Adipocyte (in vitro differentiated cells): Measurements from ENCODE around the gene CEP131.

Source experiments
- DNase-seq: peaks from one replicate; pipeline ENCODE4 v3.0.0-alpha.2; 2015; ENCODE audit warnings: low read depth
- H3K27me3 ChIP-seq: replicated peaks from 2 replicates; pipeline ENCODE4 v1.7.0; 2013; ENCODE audit warnings: mild to moderate bottlenecking, low read length, moderate library complexity; ENCODE audit not compliant: control insufficient read depth, insufficient read depth
- H3K36me3 ChIP-seq: 2 replicates; pipeline ENCODE4 v1.7.0; 2013; ENCODE audit warnings: low read length, mild to moderate bottlenecking, moderate library complexity; ENCODE audit not compliant: control insufficient read depth, insufficient read depth, severe bottlenecking
- H3K4me1 ChIP-seq: 2 replicates; pipeline ENCODE4 v1.7.0; 2013; ENCODE audit warnings: mild to moderate bottlenecking, low read length, moderate library complexity; ENCODE audit not compliant: control insufficient read depth, insufficient read depth
- H3K4me3 ChIP-seq: 2 replicates; pipeline ENCODE4 v1.7.0; 2013; ENCODE audit warnings: mild to moderate bottlenecking, low read length, moderate library complexity
- H3K9ac ChIP-seq: 2 replicates; pipeline ENCODE4 v1.7.0; 2013; ENCODE audit warnings: mild to moderate bottlenecking, low read length, moderate library complexity
- H3K9me3 ChIP-seq: 2 replicates; pipeline ENCODE4 v1.7.0; 2013; ENCODE audit warnings: mild to moderate bottlenecking, low read length, moderate library complexity; ENCODE audit not compliant: control insufficient read depth

The CEP131 gene

GRCh38 chr17:81218459-81218858, 4.3 kb downstream of the CEP131 start:
- DNase-seq: no peak
- H3K9ac ChIP-seq: no peak overlapping the region
- H3K9me3 ChIP-seq: no peaks in the 10 kb centered on the region
- no peaks in the 10 kb centered on the region for H3K27me3 ChIP-seq
- no peaks in the 10 kb centered on the region for H3K36me3 ChIP-seq
- peaks cover 9% of the 10 kb centered on the region for H3K4me1 ChIP-seq
- no peak overlapping the region for H3K4me3 ChIP-seq

- H3K9me3 ChIP-seq: no peaks in the 10 kb centered on the region
- H3K4me3 ChIP-seq: no peak overlapping the region
- no peak for DNase-seq
- H3K27me3 ChIP-seq: no peaks in the 10 kb centered on the region
- H3K36me3 ChIP-seq: no peaks in the 10 kb centered on the region
- no peak overlapping the region for H3K9ac ChIP-seq
- peaks cover 6% of the 10 kb centered on the region for H3K4me1 ChIP-seq
Observed at GRCh38 chr17:81217491-81217890, 5.3 kb downstream of the CEP131 start.

GRCh38 chr17:81213978-81214377, 8.8 kb downstream of the CEP131 start:
- Histone ChIP-seq H3K4me1 (peaks cover 2% of the 10 kb centered on the region), H3K4me3 (no peak overlapping the region), H3K27me3 (no peaks in the 10 kb centered on the region), H3K9me3 (no peaks in the 10 kb centered on the region), H3K9ac (no peak overlapping the region), H3K36me3 (no peaks in the 10 kb centered on the region)
- no peak for DNase-seq

GRCh38 chr17:81212365-81212764, 10.4 kb downstream of the CEP131 start:
- Histone ChIP-seq H3K27me3 (no peaks in the 10 kb centered on the region), H3K4me3 (no peak overlapping the region), H3K9me3 (no peaks in the 10 kb centered on the region), H3K9ac (no peak overlapping the region), H3K4me1 (peaks cover 2% of the 10 kb centered on the region), H3K36me3 (no peaks in the 10 kb centered on the region)
- DNase-seq: no peak

- Histone ChIP-seq H3K4me1 (peaks cover 2% of the 10 kb centered on the region), H3K9ac (no peak overlapping the region), H3K9me3 (no peaks in the 10 kb centered on the region), H3K4me3 (no peak overlapping the region), H3K36me3 (no peaks in the 10 kb centered on the region), H3K27me3 (no peaks in the 10 kb centered on the region)
- no peak for DNase-seq
Observed at GRCh38 chr17:81210868-81211267, 11.9 kb downstream of the CEP131 start.

- no peak for DNase-seq
- H3K9ac ChIP-seq: no peak overlapping the region
- H3K4me1 ChIP-seq: peaks cover 2% of the 10 kb centered on the region
- H3K27me3 ChIP-seq: no peaks in the 10 kb centered on the region
- H3K9me3 ChIP-seq: no peaks in the 10 kb centered on the region
- H3K36me3 ChIP-seq: no peaks in the 10 kb centered on the region
- no peak overlapping the region for H3K4me3 ChIP-seq
Observed at GRCh38 chr17:81210466-81210865, 12.3 kb downstream of the CEP131 start.

- Histone ChIP-seq H3K4me1 (peaks cover 2% of the 10 kb centered on the region), H3K36me3 (no peaks in the 10 kb centered on the region), H3K27me3 (no peaks in the 10 kb centered on the region), H3K9me3 (no peaks in the 10 kb centered on the region), H3K9ac (no peak overlapping the region), H3K4me3 (no peak overlapping the region)
- DNase-seq: no peak
Observed at GRCh38 chr17:81209141-81209540, 13.6 kb downstream of the CEP131 start.

- Histone ChIP-seq H3K9me3 (no peaks in the 10 kb centered on the region), H3K4me3 (no peak overlapping the region), H3K36me3 (no peaks in the 10 kb centered on the region), H3K4me1 (peaks cover 2% of the 10 kb centered on the region), H3K27me3 (no peaks in the 10 kb centered on the region), H3K9ac (no peak overlapping the region)
- DNase-seq: no peak
Observed at GRCh38 chr17:81208651-81209050, 14.1 kb downstream of the CEP131 start.

GRCh38 chr17:81207610-81208581, 14.9 kb downstream of the CEP131 start:
- no peaks in the 10 kb centered on the region for H3K9me3 ChIP-seq

GRCh38 chr17:81206657-81207056, 16.1 kb downstream of the CEP131 start:
- Histone ChIP-seq H3K9me3 (no peaks in the 10 kb centered on the region), H3K9ac (no peak overlapping the region), H3K27me3 (no peaks in the 10 kb centered on the region), H3K4me3 (no peak overlapping the region), H3K36me3 (no peaks in the 10 kb centered on the region), H3K4me1 (peaks cover 2% of the 10 kb centered on the region)
- no peak for DNase-seq

More at GRCh38 chr17:81207610-81208581, 14.9 kb downstream of the CEP131 start:
- peaks cover 2% of the 10 kb centered on the region for H3K4me1 ChIP-seq
- H3K36me3 ChIP-seq: no peaks in the 10 kb centered on the region
- H3K9ac ChIP-seq: no peak overlapping the region
- no peak for DNase-seq
- no peak overlapping the region for H3K4me3 ChIP-seq
- H3K27me3 ChIP-seq: no peaks in the 10 kb centered on the region

- H3K27me3 ChIP-seq: no peaks in the 10 kb centered on the region
- H3K4me1 ChIP-seq: peaks cover 2% of the 10 kb centered on the region
- no peak for DNase-seq
- H3K9me3 ChIP-seq: no peaks in the 10 kb centered on the region
- no peaks in the 10 kb centered on the region for H3K36me3 ChIP-seq
- no peak overlapping the region for H3K9ac ChIP-seq
- H3K4me3 ChIP-seq: no peak overlapping the region
Observed at GRCh38 chr17:81206166-81206565, 16.6 kb downstream of the CEP131 start.
